ENCODE results near the gene FAM237A.

FAM237A gene

DNA sequence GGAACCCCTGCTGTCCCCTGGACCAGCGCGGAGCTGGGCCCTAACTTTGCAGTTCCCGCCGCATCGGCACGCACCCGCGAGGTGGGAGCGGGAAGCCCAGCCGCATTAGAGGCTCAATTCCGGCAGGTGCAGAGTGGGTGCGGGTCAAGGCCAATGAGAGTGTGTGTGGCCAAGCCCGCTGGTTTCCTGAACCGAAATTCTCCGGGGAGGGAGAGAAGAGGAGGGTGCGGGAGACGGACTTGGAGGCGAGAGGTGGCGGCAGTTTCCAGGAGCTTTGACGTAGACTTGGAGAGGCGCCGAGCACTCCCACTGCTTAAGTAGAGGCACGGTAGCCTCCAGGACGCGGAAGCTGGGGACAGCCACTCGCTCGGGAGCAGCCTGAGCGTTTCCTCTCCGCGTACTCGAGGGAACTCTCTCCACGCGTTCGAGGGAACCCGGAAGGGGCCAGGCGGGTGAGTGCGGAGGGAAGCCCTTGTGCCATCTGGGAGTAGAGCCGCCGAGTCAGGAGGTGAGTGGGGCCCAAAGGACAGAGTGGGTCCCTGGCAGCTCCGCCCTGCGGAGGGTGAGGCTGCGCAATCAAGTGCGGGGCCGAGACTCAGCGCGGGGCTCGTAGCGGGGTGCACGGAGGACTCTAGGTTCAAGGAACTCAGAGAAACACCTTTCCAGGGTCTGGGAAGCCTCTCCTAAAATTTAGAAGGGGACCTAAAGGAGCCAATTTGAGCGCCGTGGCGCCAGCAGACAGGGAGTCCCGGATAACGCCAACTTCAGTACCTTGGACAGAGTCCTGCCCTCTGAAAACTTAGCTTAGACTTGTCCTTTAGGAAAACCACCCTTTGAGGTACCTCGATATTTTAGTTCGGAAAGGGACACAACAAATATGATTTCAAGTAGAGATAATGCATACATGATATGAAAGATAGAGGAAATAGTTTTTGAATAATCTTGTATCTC, at the start of gene FAM237A:
TSS of gene FAM237A (plus strand) at position 413 of the 951 bp plus-strand sequence. CDS start 1,750 bp downstream, outside the sequence.
- DNase-seq (ENCODE audit: low spot score), result peak; percentile 1

DNA sequence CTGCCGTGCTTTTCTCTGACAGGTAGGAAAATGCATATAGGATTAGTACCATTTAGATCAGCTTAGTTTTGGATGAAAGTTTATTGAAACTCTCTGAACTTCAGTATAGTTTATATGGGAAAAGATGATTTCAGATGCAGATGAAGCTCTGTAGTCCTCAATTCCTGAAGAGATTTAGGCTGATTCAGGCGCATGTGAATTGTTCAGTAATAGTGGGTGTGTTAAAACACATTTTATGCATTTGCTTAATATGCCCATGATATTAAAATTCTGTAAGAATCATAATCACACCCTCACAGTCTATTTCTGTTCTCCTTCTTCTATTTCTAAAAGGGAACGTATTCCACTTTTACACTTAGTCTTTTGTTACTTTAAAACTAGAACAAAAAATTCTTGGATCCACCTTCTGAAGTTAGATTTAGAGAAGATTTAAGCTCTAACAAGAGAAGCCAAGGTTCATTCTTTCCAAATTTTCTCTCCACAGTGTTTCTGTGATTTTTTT, 44.5 kb upstream of the FAM237A start:
- DNase-seq (ENCODE audit: low spot score), result no peak

- DNase-seq (ENCODE audit: low spot score), result no peak
Measured at GRCh38 chr2:206603243-206603642, 39.0 kb upstream of the FAM237A start.

GRCh38 chr2:206610451-206610850, 31.8 kb upstream of the FAM237A start:
- no peak for DNase-seq (ENCODE audit: low spot score)

DNA sequence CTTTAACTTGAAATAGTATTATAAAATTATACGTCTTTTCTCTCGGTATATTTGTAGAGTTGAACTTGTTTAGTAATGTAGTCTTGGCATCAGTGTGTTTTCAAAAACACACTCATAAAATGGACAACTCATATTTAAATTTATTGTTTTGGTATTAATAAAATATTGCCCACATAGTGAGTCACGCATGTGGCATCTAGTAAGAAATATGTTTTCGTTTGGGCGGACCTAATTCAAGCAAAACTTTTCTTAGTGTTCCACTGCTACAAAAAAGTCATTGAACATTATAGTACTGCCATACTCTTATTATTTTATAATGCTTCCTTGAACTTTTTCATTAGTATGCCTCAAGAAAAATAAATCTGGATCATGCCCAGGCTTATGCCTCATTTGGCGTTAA, 31.1 kb upstream of the FAM237A start:
- DNase-seq (ENCODE audit: low spot score), result no peak

GRCh38 chr2:206611736-206612135, 30.6 kb upstream of the FAM237A start:
- DNase-seq (ENCODE audit: low spot score), result no peak

- no peak for DNase-seq (ENCODE audit: low spot score)
Measured at GRCh38 chr2:206614811-206615210, 27.5 kb upstream of the FAM237A start.

DNA sequence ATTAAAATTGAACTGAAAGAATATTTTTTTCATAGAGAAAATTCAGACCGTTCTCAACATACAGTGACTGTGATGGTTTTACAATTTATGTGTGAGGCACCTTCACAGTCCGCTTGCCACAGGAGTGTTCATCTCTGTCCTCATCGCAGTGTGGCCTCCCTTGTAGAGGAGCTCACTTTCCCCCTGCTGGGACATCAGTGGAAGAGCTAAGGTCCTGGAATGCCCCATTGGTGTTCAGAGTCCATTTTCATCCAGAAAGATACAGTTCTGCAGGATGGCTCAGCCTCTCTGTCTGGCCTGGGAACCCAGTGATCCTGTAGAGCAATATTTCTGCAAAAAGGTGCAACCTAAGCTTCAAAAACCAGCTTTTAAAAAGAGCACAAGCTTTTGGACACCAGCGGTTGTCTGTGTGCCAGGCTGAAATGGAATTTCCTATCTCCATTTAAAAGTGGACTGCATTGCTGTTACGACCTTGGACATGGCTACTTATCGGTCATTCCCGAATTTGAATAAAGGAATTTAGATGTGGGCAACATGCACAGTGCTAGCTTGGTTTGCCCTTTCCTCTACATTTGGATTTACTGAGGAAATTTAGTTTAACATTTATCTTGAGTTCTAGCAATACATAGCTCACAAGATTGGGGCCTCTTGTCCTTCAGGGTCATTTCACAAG, 26.7 kb upstream of the FAM237A start:
- no peak for DNase-seq (ENCODE audit: low spot score)

DNA sequence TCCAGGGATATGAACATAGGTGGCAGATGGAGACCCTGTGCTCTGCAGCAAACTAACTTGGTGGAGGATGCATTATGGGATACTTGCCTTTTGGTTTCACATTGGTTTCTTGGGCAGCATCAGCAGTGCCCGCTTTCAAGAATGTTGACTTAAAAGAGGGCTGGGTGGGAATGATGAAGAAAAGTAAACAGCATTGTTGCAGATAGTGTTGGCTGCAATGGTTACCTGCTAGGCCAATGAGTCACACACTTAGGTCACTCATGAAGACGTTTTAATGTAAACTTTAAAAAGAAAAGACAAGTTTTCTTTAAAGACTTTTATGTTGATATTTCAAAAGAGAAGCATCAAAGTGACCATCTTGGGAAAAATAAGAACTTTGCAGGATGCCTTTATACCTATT, 26.1 kb upstream of the FAM237A start:
- no peak for DNase-seq (ENCODE audit: low spot score)

GRCh38 chr2:206619011-206619410, 23.3 kb upstream of the FAM237A start:
- no peak for DNase-seq (ENCODE audit: low spot score)

DNA sequence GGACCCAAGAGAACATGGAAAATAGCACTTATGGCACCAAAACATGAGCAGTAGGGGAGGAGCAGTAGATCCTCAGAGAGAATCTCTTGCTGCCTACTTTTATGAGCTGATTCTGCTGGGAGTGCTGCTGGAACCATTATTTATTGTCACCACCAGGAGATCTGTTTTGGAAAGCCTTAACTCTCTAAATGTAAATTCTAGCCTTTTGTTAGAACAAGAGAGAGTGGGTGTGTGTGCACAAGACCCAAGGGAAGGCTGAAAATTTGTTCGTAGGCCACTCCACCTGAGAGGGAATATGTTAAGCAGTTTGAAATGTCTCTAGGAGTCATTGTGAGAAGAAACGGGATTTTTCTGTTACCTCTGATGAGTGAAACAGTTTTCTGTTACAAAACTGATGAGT, 16.2 kb upstream of the FAM237A start:
- no peak for DNase-seq (ENCODE audit: low spot score)

DNA sequence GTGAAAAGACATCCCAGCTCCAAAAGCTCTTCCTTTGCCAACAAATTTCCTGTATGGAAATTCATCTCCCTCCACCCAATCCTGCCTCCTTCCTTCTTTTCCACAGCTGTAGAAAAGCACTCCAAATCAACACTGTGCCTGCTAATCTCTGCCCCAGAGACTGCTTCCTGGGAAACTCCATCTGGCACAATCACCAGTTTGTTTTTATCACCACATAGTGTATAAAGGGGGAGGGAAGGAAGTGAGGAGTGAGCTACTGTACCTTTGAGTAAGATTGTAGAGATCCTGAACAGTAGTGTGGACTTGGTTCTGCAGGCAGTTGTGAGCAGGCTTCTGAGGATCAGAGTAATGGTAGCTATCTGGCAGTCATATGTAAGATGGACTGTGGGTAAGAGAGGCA, 14.7 kb upstream of the FAM237A start:
- DNase-seq (ENCODE audit: low spot score), result no peak

- no peak for DNase-seq (ENCODE audit: low spot score)
Measured at GRCh38 chr2:206631340-206631739, 10.9 kb upstream of the FAM237A start.

GRCh38 chr2:206635015-206635414, 7.3 kb upstream of the FAM237A start:
- DNase-seq (ENCODE audit: low spot score), result no peak

DNA sequence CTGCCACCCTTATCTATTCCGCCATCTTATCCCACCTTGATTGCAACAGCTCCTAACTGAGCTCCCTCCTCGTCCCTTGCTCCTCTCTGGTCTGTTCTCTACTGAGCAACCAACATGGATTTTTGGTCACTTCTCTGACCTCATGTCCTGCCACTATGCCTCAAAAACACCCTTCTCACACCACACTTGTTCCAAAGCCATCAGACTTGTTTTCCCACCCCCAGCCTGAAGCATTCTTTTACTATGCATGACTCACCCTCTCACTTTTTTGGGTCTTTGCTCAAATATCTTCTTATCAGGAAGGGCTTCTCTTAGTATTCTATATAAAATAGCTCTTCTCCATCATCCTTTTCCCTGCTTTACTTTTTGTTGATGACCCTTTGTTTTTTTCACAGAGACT, 2.7 kb upstream of the FAM237A start:
- no peak for DNase-seq (ENCODE audit: low spot score)

- DNase-seq (ENCODE audit: low spot score), result no peak
Measured at GRCh38 chr2:206641226-206641625, 1.1 kb upstream of the FAM237A start.

- DNase-seq (ENCODE audit: low spot score), result no peak
Measured at GRCh38 chr2:206647985-206648384, 5.7 kb downstream of the FAM237A start.

- no peak for DNase-seq (ENCODE audit: low spot score)
Measured at GRCh38 chr2:206657087-206657486, 14.8 kb downstream of the FAM237A start.

- DNase-seq (ENCODE audit: low spot score), result no peak
Measured at GRCh38 chr2:206665251-206665650, 23.0 kb downstream of the FAM237A start.

- no peak for DNase-seq (ENCODE audit: low spot score)
Measured at GRCh38 chr2:206670531-206671319, 28.4 kb downstream of the FAM237A start.

DNA sequence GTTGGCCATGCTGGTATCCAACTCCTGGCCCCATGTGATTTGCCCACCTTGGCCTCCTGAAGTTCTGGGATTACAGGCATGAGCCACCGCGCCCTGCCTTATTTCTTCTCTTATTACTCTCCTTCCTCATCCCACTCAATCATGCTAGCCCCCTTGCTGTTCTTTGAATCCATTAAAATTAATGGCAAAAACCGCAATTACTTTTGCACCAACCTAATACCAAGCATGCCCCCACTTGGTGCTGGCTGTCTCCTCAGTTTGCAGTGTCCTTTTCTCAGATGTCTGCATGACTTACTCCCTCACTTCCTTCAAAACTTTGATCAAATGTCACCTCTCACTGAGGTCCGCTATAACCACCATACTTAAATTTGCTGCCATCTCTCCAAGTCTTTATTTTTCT, 41.3 kb downstream of the FAM237A start:
- DNase-seq (ENCODE audit: low spot score), result no peak

DNA sequence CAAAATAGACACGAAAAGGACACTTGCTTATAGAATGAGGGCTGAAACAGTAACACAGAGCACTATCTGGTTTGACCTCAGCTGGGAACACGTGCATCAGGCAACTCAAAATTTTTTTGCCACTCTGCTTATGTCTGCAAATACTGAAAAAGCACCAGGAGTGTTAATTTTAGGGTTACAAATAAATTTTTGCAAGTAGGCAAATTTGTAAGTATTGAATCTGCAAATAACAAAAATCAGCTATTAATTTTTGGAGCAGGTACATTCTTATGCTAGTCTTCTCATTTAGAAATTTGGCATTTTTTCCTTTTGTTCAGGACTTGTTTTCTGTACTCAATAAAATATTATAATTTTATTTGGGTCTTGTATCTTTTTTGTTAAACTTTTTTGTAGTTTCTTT, 46.2 kb downstream of the FAM237A start:
- DNase-seq (ENCODE audit: low spot score), result no peak

All from CD4-positive, alpha-beta T cell treated with Interleukin-2 at 100 ng/mL for 4 hours (primary cell).